K562 (cell line): Measurements from ENCODE around the gene ARHGEF26. TPM values are rescaled to one million over a fixed set of nuclear protein-coding genes. Genes with fewer than 3 reads are reported as not detected.

Experiments
- ATAC-seq: fragments of 200-7000 bp; cut with Tn5 transposase; 3 replicates; pipeline ENCODE4 v1.9.1; 2020; ENCODE audit warnings: moderate library complexity
- BruUV-seq: library from RNA; stranded (reverse); fragments of 400-500 nt; replicated peaks from 2 replicates; lab custom pipeline; 2021; lab: Mats Ljungman, UMichigan
- CTCF ChIA-PET: fragments of 300-600 bp; formaldehyde crosslinking; extraction: SDS; loops from one replicate; lab custom pipeline; 2021; ENCODE audit warnings: low intra/inter-chr PET ratio; lab: Yijun Ruan, JAX
- POLR2A ChIA-PET: fragments of 300-600, 350-650 bp; sonication (Branson Sonifier 250); formaldehyde crosslinking; extraction: SDS; loops from one replicate; lab custom pipeline; 2021; ENCODE audit warnings: antibody characterized with exemption, inconsistent platforms; lab: Yijun Ruan, JAX
- DNase-seq, 4 experiments: peaks; one replicate each; pipeline versions ENCODE4 v3.0.0 to v3.0.0-alpha.2; 2011 to 2018; ENCODE audit warnings: low spot score in 3 of 4, mixed read lengths in 3 of 4; ENCODE audit errors: extremely low read depth in 1 of 4
- FAIRE-seq: peaks from 2 replicates; lab custom pipeline; 2011; peaks lifted over from hg19 to GRCh38; lab: Jason Lieb, UNC
- H2AFZ ChIP-seq: 2 replicates; pipeline ENCODE4 v1.6.0; 2011; ENCODE audit warnings: low read depth, low read length, control low read depth, inconsistent platforms
- H3K27ac ChIP-seq: fragments of 200-600 bp; 3 replicates; pipeline ENCODE4 v1.8.0; 2011; ENCODE audit warnings: low read depth, mild to moderate bottlenecking, control low read depth, inconsistent platforms, low read length, moderate library complexity, mixed read lengths; ENCODE audit errors: extremely low read depth
- H3K27me3 ChIP-seq, 2 experiments: fragments of 300-600 bp in 1 of 2; 2 replicates in 1 of 2; 3 replicates in 1 of 2; pipeline versions ENCODE4 v1.6.0 to v1.8.0; 2011; ENCODE audit warnings: inconsistent platforms in 2 of 2, low read length in 2 of 2, mild to moderate bottlenecking in 1 of 2, mixed read lengths in 1 of 2, moderate library complexity in 1 of 2; ENCODE audit not compliant: control insufficient read depth in 2 of 2, insufficient read depth in 2 of 2
- H3K36me3 ChIP-seq: fragments of 300-600 bp; 3 replicates; pipeline ENCODE4 v1.8.0; 2011; ENCODE audit warnings: mild to moderate bottlenecking, low read length, inconsistent platforms; ENCODE audit not compliant: control insufficient read depth, insufficient read depth
- H3K4me1 ChIP-seq, 2 experiments: fragments of 200-600 bp in 1 of 2; replicated peaks in 1 of 2; 2 replicates in 1 of 2; 3 replicates in 1 of 2; pipeline versions ENCODE4 v1.5.1 to v1.8.0; 2011; ENCODE audit warnings: inconsistent platforms in 2 of 2, low read length in 2 of 2, mild to moderate bottlenecking in 1 of 2, mixed read lengths in 1 of 2, moderate library complexity in 1 of 2; ENCODE audit not compliant: control insufficient read depth in 2 of 2, insufficient read depth in 2 of 2
- H3K4me2 ChIP-seq: 2 replicates; pipeline ENCODE4 v1.6.1; 2011; ENCODE audit warnings: low read length, control low read depth, inconsistent platforms, mixed read lengths; ENCODE audit not compliant: insufficient read depth
- H3K4me3 ChIP-seq: fragments of 200-600 bp; sonication (generic), shearing (Covaris generic); 2 replicates; pipeline ENCODE4 v1.5.1; 2016; ENCODE audit warnings: control low read depth, inconsistent platforms
- H3K79me2 ChIP-seq: fragments of 200-600 bp; 3 replicates; pipeline ENCODE4 v1.8.0; 2011; ENCODE audit warnings: low read length, inconsistent platforms; ENCODE audit not compliant: control insufficient read depth, insufficient read depth
- H3K9ac ChIP-seq, 2 experiments: 2 replicates each; pipeline versions ENCODE4 v1.6.0 to v1.6.1; 2011; ENCODE audit warnings: low read depth in 2 of 2, low read length in 2 of 2, control low read depth in 1 of 2, inconsistent platforms in 1 of 2, mild to moderate bottlenecking in 1 of 2, mixed read lengths in 1 of 2; ENCODE audit not compliant: insufficient read depth in 1 of 2
- H3K9me1 ChIP-seq: one replicate; pipeline ENCODE4 v1.6.0; 2011; ENCODE audit warnings: inconsistent platforms, mild to moderate bottlenecking, low read length, moderate library complexity; ENCODE audit not compliant: control insufficient read depth, insufficient read depth
- H3K9me3 ChIP-seq: replicated peaks from 2 replicates; pipeline ENCODE4 v1.5.1; 2011; ENCODE audit warnings: low read depth, low read length, inconsistent platforms; ENCODE audit not compliant: control insufficient read depth, insufficient read depth
- H4K20me1 ChIP-seq: replicated peaks from 2 replicates; pipeline ENCODE4 v1.6.1; 2011; ENCODE audit warnings: low read length, inconsistent platforms, mixed read lengths; ENCODE audit not compliant: control insufficient read depth, insufficient read depth
- CXXC5 ChIP-seq: fragments of 250-450 bp; sonication (Bioruptor Pico); IDR thresholded peaks from 2 replicates; pipeline ENCODE4 v1.8.0; 2022; ENCODE audit warnings: inconsistent platforms, mild to moderate bottlenecking, moderate library complexity
- DPF2 ChIP-seq: fragments of 450-650 bp; IDR thresholded peaks from 2 replicates; pipeline ENCODE4 v1.6.1; 2016
- ELK3 ChIP-seq: fragments of 450-650 bp; formaldehyde crosslinking; IDR thresholded peaks from 2 replicates; pipeline ENCODE4 v1.4.0; 2020; ENCODE audit warnings: mild to moderate bottlenecking
- ETV1 ChIP-seq: fragments of 450-650 bp; conservative IDR thresholded peaks from 2 replicates; pipeline ENCODE4 v1.6.1; 2016; ENCODE audit warnings: missing genetic modification characterization, control low read depth, low read depth, missing compliant biosample characterization
- FOXA3 ChIP-seq, 2 experiments: fragments of 450-650 bp in 1 of 2; sonication (generic) in 1 of 2; formaldehyde crosslinking; IDR thresholded peaks in 1 of 2; conservative IDR thresholded peaks in 1 of 2; 2 replicates each; pipeline versions ENCODE4 v1.4.0 to v1.8.0; 2020 to 2022; ENCODE audit warnings: mild to moderate bottlenecking in 2 of 2, missing genetic modification reagents in 1 of 2
- GABPA ChIP-seq: fragments of 200-800 bp; sonication (Bioruptor generic); conservative IDR thresholded peaks from 2 replicates; pipeline ENCODE4 v1.6.1; 2016; ENCODE audit warnings: low read depth, missing genetic modification characterization, missing compliant biosample characterization
- HDGF ChIP-seq: fragments of 450-650 bp; IDR thresholded peaks from 2 replicates; pipeline ENCODE4 v1.6.1; 2016
- IFI16 ChIP-seq: fragments of 250-450 bp; sonication (Bioruptor Pico); IDR thresholded peaks from 2 replicates; pipeline ENCODE4 v2.1.2; 2022; ENCODE audit warnings: mild to moderate bottlenecking, inconsistent platforms
- NR4A1 ChIP-seq, 2 experiments: fragments of 250-450 bp in 1 of 2; fragments of 450-650 bp in 1 of 2; sonication (Bioruptor Pico) in 1 of 2; IDR thresholded peaks; 2 replicates each; pipeline versions ENCODE4 v1.4.0 to v1.6.1; 2016 to 2020; ENCODE audit warnings: mild to moderate bottlenecking in 2 of 2, missing compliant biosample characterization in 1 of 2, missing genetic modification characterization in 1 of 2, moderate library complexity in 1 of 2
- SETDB1 ChIP-seq: IDR thresholded peaks from one replicate; pipeline ENCODE4 v1.6.1; 2012; ENCODE audit warnings: low read length, control low read depth, inconsistent platforms
- ZNF121 ChIP-seq: sonication (generic); formaldehyde crosslinking; conservative IDR thresholded peaks from 2 replicates; pipeline ENCODE4 v1.8.0; 2022; ENCODE audit warnings: missing genetic modification reagents
- ZNF175 ChIP-seq: fragments of 200-800 bp; sonication (Bioruptor generic); IDR thresholded peaks from 2 replicates; pipeline ENCODE4 v1.6.1; 2016; ENCODE audit warnings: low read depth, mild to moderate bottlenecking, missing genetic modification characterization, missing compliant biosample characterization
- ZNF277 ChIP-seq: fragments of 250-450 bp; sonication (Bioruptor Pico); IDR thresholded peaks from 2 replicates; pipeline ENCODE4 v1.8.0; 2022; ENCODE audit warnings: inconsistent platforms, mild to moderate bottlenecking, moderate library complexity, borderline replicate concordance
- WGBS: fragments of 100-300 bp; shearing (Covaris generic); methylation state at CpG from one replicate; pipeline ENCODE4 v1.1.6; 2016; ENCODE audit warnings: low coverage, mixed read lengths; ENCODE audit not compliant: insufficient coverage; ENCODE audit errors: missing lambda C conversion rate; 5-methylcytosine and 5-hydroxymethylcytosine counted together
- in situ Hi-C: fragments of 300-500 bp; cut with MboI; formaldehyde crosslinking; loops from 4 replicates; pipeline ENCODE4 v1.15.0; 2018; ENCODE audit warnings: inconsistent platforms, mixed read lengths
- intact Hi-C: fragments of 100-400 bp; cut with micrococcal nuclease; formaldehyde crosslinking; loops from 2 replicates; pipeline ENCODE4 v1.14.2; 2022
- polyA plus RNA-seq, 8 experiments: library from polyadenylated mRNA; depleted of rRNA in 4 of 8; stranded (reverse) in 5 of 8; unstranded in 3 of 8; fragments of >200 nt; fragmentation: Nextera tagmentation in 2 of 8; fragmentation: Illumina TruSeq in 1 of 8; extraction: Ambion mirVana in 2 of 8; extraction: Trizol in 1 of 8; gene quantifications; 2 replicates each; pipeline versions ENCODE4 v1.2.1 to v1.2.3, GENCODE V29; 2011 to 2014; ENCODE audit warnings: inconsistent platforms in 1 of 8, missing spikeins in 1 of 8
- total RNA-seq, 7 experiments: library from RNA; depleted of rRNA in 6 of 7; stranded (reverse); fragments of >200 nt in 6 of 7; fragmentation: Illumina TruSeq in 2 of 7; extraction: Trizol in 2 of 7; gene quantifications; 2 replicates each; pipeline versions ENCODE4 v1.2.1 to v1.2.3, GENCODE V29; 2011 to 2021; ENCODE audit warnings: low replicate concordance in 1 of 7

Gene ARHGEF26
- total and polyA plus RNA-seq, 9 of the 15 experiments (the other 6 are each of a cell fraction or from before 2014, with no cell fraction given), result 0.01 to 0.11 (median 0.04) TPM; not detected in 2

- peaks cover 2 to 4% of the 10 kb centered on the region in 2 experiments; a peak in 1 of 5 replicates for H3K27me3 ChIP-seq
- H3K9me3 ChIP-seq, result no peaks in the 10 kb centered on the region
- H3K4me1 ChIP-seq, result no peaks in the 10 kb centered on the region; a peak in 3 of 5 replicates
- 7% methylated on average over 2 of the region's 2 CpGs for WGBS
- no peak overlapping the region for H3K27ac ChIP-seq
- ChIA-PET POLR2A (interaction anchor here (0.6 to 1.0 kb wide), 2 partner anchors 8 to 93 kb away, joined by 3 read pairs; no protein-coding TSS in a partner anchor), CTCF (no interaction called here)
- BruUV-seq, result no TSS peak
- no peaks in the 10 kb centered on the region for H3K36me3 ChIP-seq
- H3K4me2 ChIP-seq, result no peak overlapping the region
- intact Hi-C loops (no loop called here), in situ Hi-C loops (no loop called here)
- no peak for DNase-seq
- FAIRE-seq, result no peak
- H4K20me1 ChIP-seq, result no peaks in the 10 kb centered on the region
- no peak overlapping the region for H2AFZ ChIP-seq
- no peaks in the 10 kb centered on the region for H3K9me1 ChIP-seq
- H3K4me3 ChIP-seq, result no peak overlapping the region
- TF ChIP-seq ELK3 (CRISPR knock-in tag) (no peak), CXXC5 (CRISPR knock-in tag) (no peak), ETV1 (no peak)
- no peaks in the 10 kb centered on the region for H3K79me2 ChIP-seq
- no peak overlapping the region for H3K9ac ChIP-seq
- ATAC-seq, result no peak
Measured at GRCh38 chr3:154229217-154229590, 108.0 kb downstream of the ARHGEF26 start.

GRCh38 chr3:154235330-154235729, 114.1 kb downstream of the ARHGEF26 start:
- Histone ChIP-seq H3K4me2 (no peak overlapping the region), H4K20me1 (no peaks in the 10 kb centered on the region), H2AFZ (no peak overlapping the region), H3K9me3 (no peaks in the 10 kb centered on the region), H3K36me3 (no peaks in the 10 kb centered on the region), H3K9me1 (no peaks in the 10 kb centered on the region), H3K9ac (no peak overlapping the region), H3K79me2 (no peaks in the 10 kb centered on the region), H3K27ac (no peak overlapping the region), H3K27me3 (peaks cover 4 to 6% of the 10 kb centered on the region in 2 experiments; a peak in 1 of 5 replicates), H3K4me1 (no peaks in the 10 kb centered on the region), H3K4me3 (no peak overlapping the region)
- ATAC-seq (no peak), DNase-seq (no peak), FAIRE-seq (no peak)
- WGBS, result 7% methylated on average over 1 of the region's 1 CpG
- BruUV-seq, result no TSS peak
- POLR2A ChIA-PET, result no interaction called here
- in situ Hi-C loops (no loop called here), intact Hi-C loops (no loop called here)
- TF ChIP-seq DPF2 (no peak), IFI16 (CRISPR knock-in tag) (no peak), ZNF277 (no peak), HDGF (no peak), ZNF175 (CRISPR knock-in tag) (no peak), SETDB1 (no peak), FOXA3 (CRISPR knock-in tag; conservative IDR thresholded peaks at IDR 0.05 in 1 of 2, IDR thresholded peaks at IDR 0.05 in 1 of 2) (no peak), GABPA (tag) (no peak), NR4A1 (CRISPR knock-in tag; IDR thresholded peaks at IDR 0.05) (no peak), NR4A1 (tag; IDR thresholded peaks at IDR 0.05) (no peak), ZNF121 (CRISPR knock-in tag) (no peak)
- CTCF ChIA-PET, result no interaction called here
